ENCODE results near the gene MAD1L1.
"Not testable (repeated sequence)": the region's sequence is repeated elsewhere in the genome, so short reads cannot be mapped to it uniquely, and the experiment has no call there.

Gene MAD1L1

DNA sequence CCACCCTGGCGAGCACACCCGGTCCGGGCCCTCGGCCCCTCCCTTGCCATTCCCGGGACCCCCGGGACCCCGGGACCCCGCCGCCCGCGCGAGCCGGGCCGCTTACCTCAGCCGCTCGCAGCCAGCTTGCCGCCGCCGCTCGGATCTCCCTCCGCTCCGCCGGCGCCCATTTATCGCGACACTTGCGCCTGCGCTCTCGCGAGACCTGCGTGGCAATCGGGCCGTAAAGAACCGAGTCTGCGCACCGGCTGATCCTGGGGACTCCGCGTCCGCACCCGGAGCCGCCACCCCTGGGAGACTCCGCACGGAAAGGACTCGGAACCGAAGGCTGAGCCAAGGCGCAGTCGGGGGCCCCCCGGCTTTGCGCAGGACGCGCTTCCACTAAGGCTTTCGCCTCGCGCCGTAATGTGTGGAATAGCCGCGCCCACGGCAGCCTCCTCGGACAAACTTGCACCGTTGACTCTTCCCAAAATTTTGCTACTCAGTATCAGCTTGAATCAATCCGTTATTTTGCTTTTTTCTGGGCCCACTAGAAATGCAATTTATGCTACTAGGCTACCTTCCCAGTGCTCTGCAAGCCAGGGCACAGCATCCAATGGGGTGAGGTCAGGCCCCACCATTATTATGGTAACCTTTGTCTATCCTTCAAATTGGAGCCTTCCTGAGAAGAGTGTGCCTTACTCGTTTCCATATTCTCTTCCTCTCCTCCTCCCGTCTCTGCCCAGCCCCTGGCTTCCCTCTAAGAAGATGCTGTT is at the start of gene MAD1L1:
MAD1L1 (minus strand) TSS at position 180 of the 755 bp plus-strand sequence. CDS start 2,812 bp downstream, outside the sequence.
- DNase-seq, result peak; percentile 75

- DNase-seq, result no peak
These were observed 49.5 kb upstream of the MAD1L1 start for GRCh38 chr7:2282185-2282751.

DNA sequence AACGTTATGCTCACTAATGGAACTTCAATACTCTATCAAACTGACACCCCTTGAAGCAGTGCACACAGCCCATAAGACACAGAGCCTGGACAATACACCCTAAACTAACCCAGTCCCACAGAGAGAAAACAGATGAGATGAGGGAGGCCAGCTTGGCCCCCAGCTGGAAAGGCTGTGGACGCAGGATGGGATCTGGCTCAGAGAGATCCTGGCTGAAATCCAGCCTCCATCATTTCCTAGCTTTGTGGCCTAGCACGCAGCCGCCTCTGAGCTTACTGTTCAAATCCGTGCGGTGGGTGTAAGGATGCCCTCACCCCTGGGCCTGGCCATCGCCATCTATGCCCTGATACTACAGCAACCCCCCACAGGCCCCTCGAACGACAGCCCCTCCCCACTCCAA is 48.8 kb upstream of the MAD1L1 start:
- no peak for DNase-seq

GRCh38 chr7:2280424-2280823 is 47.7 kb upstream of the MAD1L1 start:
- DNase-seq, result no peak

DNA sequence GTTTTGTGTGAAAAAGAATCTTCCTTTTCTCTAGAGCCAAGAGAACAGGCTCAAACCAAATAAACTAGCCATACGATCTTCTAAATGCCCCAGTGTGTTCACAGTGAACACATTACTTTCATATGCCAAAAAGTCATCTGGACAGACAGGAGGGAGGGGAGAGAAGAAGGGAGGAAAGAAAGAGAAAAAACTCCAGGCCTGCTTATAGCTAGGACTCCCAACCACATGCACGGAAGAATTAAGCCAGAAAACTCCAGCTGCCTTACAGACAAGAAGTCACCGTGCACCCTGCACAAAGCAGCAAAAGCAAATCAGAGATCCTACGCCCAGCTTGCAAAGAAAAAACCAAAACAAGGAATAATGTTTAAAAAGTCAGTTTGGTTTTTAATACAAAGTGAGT is 47.2 kb upstream of the MAD1L1 start:
- DNase-seq, result no peak

DNA sequence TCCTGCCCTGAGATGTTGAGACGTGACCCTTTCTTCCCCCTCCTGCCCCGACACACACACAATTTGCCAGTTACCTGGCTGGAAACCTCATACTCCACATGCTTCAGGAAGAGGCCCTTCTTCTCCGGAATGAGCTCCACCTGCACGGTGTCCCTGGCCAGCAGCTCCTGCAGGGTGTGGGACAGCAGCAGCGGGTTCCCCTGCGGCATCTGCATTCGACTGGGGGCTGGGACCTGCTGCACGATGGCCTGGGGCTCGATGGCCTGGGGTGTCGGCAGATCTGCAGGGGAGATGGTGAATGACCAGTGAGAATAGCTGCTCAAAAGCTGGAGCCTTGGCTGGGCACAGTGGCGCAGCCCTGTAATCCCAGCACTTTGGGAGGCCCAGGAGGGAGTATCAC is 45.3 kb upstream of the MAD1L1 start:
- no peak for DNase-seq

DNA sequence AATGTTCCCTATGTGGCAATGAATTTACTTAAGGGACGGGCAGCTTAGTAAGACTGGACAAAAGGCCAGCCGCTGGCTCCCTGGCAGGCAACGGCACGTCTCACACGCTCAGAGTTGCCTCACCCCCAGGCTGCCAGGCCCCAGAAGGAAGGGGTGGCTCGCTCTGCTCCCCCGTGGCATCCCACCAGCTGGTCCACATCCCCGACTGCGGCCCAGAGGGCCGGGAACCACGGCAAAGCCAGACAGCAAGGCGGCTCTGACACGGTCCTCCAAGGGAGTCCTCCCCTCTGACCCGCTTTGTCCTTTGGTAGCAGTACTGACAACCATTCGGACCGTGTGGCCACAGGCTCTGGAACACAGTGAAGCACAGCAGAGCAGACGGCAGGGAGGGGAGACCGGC is 43.4 kb upstream of the MAD1L1 start:
- DNase-seq, result no peak

- no peak for DNase-seq
These were observed 42.4 kb upstream of the MAD1L1 start for GRCh38 chr7:2275101-2275500.

DNA sequence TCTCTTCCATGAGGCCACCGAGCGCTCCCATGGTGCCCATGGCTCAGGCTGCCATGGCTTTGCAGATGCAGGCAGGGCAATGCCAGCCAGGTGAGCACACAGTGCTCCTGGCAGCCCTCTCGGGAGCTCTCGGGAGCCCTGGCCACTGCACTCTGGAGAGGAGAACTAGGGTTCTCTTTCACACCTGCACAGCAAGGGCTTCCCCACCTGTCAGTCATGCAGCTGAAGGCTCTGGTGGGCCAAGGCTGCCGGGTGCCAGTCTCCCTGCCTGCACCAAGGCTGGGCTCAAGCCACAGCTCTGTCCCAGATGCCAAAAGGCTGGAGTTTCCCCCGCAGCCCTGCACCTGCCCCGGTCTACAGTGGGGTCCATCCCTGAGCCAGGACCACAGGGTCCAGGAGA is 41.9 kb upstream of the MAD1L1 start:
- DNase-seq, result no peak

DNA sequence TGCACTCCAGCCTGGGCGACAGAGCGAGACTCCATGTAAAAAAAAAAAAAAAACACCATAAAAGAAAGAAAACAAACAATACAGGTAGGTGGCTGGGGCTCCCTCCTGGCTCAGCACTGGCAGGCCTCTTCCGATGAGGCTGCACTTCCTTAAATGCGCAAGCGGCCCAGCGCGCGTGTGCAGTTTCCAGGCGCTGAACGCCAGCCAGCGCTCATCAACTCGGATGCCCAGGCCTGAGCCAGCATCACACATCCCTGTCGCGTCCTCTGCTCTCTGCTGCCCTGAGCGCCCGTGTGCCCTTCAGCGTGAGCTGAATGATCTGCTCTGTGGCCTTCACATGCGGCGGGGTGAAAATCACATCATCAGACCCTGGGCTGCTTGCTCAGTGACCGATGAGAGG is 41.1 kb upstream of the MAD1L1 start:
- no peak for DNase-seq

DNA sequence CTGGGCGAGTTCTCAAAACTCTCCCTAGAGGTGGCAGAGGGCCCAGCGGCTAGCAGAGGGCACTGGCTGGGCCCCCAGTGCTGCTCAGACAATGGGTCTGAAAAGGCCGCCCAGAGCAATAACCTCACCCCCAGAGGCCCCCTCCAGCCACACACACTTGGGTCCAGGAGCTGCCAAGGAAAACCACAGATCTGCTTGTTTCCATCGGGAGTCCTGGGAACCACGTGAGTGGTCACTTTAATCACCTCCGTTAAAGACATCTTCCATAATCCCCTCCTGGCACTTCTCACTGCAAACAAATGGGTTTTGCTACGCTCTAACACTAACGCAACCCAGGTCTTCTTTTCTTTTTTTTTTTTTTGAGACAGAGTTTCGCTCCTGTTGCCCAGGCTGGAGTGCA is 39.3 kb upstream of the MAD1L1 start:
- DNase-seq, result no peak

GRCh38 chr7:2271273-2272026 is 38.7 kb upstream of the MAD1L1 start:
- DNase-seq, result no peak

DNA sequence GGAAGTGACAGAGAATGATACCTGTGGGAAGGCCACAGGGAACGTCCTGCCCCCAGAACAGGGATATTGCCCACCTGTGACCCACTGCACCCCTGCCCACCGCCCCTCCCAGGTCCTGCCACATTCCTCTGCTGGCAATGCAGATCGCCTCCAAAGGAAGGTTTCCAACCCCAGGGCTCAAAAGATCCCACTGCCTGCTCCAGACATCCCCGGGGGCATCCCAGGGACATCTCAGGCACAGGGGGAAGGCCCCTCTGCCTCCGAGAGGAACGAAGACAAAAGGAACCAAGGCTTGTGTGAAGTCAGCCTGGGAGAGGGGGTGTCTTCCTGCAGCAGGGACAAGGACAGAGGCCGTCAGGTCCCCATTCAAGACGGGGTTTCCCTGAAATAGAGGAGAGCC is 37.8 kb upstream of the MAD1L1 start:
- DNase-seq, result no peak

DNA sequence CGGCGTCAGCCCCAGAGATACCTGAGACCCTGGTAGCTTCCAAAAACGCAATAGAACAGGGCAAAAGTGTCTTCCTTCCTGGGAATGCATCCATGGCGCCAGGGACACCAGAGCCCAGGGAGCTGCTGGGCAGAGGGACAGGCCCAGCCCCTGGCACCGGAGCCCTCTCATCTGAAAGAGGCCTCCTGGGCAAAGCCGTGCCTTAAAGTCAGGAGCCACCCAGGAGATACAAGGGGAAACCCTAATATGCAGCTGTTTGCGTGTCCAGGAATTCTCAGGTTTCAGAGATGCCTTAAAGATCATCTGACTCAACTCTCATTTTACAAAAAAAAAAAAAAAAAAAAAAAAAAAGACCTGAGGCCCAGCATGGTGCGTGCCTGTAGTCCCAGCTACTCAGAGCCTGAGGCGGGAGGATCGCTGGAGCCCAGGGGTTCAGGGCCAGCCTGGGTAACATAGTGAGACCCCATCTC is 37.3 kb upstream of the MAD1L1 start:
- DNase-seq, result no peak

DNA sequence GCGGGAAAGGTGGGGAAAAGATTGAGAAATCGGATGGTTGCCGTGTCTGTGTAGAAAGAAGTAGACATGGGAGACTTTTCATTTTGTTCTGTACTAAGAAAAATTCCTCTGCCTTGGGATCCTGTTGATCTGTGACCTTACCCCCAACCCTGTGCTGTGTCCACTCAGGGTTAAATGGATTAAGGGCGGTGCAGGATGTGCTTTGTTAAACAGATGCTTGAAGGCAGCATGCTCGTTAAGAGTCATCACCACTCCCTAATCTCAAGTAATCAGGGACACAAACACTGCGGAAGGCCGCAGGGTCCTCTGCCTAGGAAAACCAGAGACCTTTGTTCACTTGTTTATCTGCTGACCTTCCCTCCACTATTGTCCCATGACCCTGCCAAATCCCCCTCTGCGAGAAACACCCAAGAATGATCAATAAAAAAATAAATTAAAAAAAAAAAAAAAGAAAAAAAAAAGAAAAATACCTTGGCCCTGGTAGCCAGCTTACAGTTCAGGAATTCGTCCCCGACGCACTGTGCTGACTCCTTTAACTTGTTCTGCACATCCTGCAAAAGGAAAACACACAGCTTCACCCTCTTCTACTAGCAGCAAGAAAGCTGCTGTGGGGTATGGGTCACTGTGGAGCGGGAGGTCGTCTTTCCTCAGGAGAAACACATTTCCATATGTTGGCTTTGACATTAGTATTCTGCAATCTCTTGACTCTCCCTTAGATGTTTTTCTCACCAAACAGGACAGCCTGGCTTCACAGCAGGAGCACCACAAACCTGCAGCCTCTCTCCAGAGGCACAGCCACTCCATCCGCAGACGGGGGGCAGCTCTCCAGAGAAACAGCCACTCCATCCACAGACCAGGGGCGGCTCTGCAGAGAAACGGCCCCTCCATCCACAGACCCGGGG is 36.6 kb upstream of the MAD1L1 start:
- not testable (repeated sequence) for DNase-seq

GRCh38 chr7:2266911-2267310 is 34.2 kb upstream of the MAD1L1 start:
- no peak for DNase-seq

GRCh38 chr7:2264158-2264557 is 31.4 kb upstream of the MAD1L1 start:
- no peak for DNase-seq

DNA sequence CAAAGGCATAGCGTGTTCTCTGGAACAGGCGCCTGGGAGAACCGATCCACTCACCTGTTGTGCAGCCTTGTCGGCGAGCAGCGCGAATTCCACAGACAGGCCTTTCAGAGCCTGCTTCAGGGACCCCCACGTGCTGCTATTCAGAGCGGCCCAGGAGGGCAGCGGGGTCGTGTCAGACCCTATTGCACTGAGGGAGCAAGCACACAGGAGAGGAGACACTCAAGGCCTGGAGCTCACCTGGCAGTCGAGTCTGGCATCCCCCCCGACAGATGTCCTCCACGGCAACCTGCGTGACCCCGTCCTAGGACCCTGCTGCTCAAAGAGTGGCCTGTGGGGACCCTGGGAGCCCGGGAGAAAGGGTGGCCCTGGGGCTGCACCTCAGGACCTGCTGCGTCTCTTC is 30.4 kb upstream of the MAD1L1 start:
- DNase-seq, result no peak

DNA sequence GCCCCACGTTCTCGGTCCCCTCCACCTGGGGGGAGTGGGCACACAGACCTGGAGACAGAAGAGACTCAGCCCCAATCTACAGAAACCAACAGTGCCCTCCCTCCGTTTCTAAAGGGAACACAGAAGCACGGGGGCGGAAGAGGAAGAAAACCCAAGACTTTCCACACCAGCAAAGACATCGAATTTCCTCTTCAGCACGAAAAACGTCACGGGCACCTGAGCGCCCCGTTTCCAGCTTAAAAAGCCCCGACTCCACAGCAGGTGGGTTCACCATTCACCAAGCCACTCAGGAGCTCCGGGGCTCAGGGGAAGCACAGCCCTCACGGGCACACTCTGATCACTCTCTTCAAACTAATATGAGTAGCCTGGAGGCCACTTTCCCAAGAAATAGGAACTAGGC is 28.9 kb upstream of the MAD1L1 start:
- peak; percentile 30 for DNase-seq

- no peak for DNase-seq
These were observed 28.1 kb upstream of the MAD1L1 start for GRCh38 chr7:2260820-2261219.

- DNase-seq, result no peak
These were observed 26.7 kb upstream of the MAD1L1 start for GRCh38 chr7:2259480-2259879.

GRCh38 chr7:2258661-2259365 is 26.1 kb upstream of the MAD1L1 start:
- DNase-seq, result no peak

Measured in GDM1 (cell line).